Amniotic stem cell (primary cell): ENCODE data around the gene KCTD1.

Experiments
- DNase-seq: peaks from one replicate; lab custom pipeline; 2025; lab: John Stamatoyannopoulos, UW

KCTD1 gene

DNA sequence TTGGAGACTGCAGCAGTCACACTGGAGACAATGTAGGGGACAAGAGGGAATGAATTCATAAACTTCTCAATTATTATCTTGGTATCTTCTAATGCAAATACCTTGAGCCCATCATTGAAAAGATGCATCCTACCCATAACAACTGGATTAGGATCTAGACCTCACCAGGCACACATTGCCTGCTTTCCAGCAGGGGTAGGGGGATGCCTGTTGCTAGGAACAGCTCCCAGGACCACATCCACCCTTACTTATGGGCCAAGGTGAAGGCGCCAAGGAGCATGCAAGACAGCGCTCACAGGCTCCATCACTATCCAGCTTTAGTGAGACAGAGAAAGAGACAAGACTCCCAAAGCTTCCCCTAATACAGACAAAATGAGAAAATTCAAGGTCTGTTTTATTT is 24.4 kb downstream of the KCTD1 start:
- no peak for DNase-seq

DNA sequence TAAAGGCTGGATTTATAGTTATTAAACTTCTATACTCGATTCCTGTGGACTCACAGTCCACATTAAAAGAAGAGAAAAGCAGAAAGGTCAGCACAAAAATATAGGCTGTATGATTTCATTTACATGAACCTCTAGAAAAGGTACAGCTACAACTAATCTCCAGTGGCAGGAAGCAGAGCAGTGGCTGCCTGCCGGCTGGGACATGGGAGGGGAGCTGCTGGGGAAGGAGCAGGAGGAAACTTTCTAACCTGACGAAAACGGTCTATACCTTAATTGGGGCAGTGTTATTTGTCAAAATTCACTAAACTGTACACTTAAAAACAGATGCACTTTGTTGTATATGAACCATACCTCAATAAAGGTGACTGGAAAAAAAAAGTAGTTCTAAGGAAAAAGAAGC is 26.7 kb downstream of the KCTD1 start:
- DNase-seq = no peak

DNA sequence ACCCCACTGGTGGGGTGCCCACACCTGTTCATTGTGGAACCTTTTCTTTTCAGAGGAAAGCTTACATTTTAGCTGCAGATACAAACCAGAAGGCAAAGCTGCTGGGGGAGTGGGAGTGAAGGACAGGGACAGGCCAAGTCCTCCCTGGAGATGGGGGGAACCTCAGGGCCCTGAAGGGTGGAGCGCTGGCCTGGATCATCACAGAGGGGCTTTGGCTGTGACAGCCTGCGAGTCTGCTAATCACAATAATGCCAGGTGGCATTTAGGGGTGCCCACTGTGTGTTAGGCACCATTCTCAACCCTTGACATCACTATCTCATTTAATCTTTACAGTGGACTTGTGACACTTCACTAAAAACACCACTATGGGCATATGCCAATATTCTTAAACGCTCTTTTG is 27.4 kb downstream of the KCTD1 start:
- no peak for DNase-seq

DNA sequence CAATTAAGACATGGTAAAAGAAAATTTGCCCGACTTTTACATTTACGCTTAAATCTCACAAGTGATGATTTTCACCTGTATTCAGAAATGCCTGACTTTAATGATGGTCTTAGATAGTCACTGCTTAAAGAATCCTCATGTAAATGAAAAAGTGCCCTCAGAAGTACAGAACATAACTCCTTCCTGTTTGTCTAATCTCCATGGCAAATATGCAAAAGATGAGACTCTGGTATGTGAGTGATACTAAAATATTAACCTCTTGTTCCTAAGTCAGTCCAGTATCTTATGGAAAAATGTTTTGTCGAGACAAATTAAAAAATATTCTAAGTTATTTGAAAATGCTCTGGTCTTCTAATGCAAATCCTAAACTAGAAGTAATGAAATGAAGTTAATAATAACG is 29.2 kb downstream of the KCTD1 start:
- no peak for DNase-seq

DNA sequence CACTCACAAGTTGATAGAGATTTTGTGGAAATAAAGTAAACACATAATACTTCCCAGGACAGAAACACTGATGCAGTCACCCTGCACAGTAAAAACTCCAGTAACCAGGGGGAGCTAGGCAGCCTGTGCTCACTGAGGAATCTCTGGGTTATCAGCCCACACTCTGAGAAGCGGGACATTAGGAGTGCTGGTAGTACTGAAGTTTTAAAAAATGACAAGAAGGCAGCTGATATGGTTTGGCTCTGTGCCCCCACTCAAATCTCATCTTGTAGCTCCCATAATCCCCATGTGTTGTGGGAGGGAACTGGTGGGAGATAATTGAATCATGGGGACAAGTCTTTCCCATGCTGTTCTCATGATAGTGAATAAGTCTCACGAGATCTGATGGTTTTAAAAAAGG is 31.4 kb downstream of the KCTD1 start:
- DNase-seq = no peak

DNA sequence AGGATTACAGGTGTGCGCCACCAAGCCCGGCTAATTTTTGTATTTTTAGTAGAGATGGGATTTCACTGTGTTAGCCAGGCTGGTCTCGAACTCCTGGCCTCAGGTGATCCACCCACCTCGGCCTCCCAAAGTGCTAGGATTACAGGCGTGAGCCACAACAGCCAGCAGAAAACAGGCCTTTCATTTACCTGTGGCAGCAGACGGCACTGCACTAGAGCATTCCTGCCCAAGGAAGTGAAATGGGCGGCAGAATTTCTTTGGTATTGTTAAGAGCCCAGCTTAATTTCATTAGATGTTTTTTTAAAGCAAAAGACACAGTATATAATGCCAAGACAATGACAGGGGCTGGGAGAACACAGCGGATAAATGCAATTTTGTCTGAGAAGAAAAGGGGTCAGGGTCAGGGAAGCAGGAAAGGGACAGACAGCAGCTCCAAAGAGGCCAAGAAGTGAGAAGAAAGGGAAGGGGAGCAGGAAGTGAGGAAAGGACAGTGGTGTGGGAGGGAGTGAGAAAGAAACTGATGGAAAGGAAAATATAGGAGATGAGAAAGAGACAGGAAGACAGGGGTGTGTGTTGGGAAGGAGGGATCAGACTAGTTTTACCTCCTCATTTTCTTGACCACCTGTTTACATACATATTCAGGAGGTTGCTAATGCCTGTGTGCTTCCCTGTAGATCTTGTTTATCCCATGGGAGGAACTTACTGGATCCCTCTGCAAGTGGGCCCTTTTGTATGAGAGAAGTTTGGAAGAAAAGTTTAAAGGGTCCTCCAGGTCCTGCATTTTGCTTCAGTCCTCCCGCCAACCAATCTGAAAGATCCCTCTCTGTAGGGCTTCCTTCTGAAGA is 32.5 kb downstream of the KCTD1 start:
- no peak for DNase-seq

DNA sequence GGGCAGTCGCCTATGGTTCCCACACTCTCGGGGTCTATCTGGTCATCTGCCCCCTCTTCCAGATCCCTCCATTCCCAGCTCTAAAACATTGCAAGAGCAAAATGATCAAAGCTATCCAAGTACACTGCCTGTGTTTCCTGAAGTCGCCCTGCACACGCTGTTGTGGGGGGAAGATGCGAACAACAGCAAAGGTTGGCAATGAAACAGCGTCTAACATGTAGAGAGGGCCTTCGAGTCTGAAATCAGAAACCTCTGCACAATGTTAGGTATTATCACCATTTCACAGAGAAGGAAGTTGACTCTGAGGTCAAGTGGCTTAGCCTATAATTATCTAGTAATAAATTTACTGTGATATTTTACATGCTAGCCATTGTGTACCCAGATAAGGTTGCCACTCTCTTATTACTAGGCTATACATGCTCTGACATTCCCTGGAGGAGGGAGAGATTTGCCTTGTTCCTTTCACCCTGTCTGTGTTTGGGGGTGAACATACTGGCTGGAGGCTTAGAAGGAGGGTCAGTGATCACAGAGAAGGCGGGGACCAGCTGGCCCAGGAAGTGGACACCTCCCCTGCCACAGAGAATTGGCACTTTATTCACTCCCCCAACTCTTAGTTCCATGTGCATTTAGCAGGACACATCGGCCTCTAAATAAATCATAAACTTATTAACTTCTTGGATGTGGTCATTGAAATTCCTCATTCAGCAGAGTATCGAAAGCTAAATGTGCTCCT is 36.8 kb downstream of the KCTD1 start:
- no peak for DNase-seq

DNA sequence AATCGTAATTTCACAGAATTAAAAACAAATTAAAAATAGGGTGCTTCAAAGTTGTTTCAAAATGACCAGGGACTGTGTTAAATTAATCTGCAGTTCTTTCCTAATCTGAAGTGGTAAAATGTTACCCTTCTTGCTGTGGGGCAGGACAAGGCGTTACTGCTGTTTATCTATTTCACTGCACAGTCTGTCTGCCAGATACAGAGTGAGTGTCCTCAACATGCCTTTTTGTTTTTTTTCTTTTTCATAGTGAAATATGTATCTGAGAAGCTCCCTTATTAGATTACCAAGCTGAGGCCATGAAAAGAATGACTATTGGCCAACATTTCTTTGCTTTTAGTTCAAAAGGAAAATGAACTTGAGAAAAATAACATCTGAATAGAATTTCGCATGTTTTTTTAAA is 38.0 kb downstream of the KCTD1 start:
- DNase-seq = no peak

DNA sequence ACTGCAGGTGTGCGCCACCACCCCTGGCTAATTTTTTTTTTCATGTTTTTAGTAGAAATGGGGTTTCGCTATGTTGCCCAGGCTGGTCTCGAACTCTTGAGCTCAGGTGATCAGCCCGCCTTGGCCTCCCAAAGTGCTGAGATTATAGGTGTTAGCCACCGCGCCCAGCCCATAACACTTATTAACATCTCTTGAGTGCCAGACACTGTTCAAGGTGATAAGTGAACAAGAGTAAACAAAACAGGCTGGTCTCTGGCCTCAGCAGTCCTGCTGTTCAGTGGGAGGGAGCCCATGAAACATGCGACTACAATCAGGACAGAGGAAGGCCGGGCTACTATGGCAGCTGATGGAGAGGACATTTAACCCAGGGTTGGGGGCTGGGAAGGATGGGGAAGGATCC is 42.3 kb downstream of the KCTD1 start:
- no peak for DNase-seq

DNA sequence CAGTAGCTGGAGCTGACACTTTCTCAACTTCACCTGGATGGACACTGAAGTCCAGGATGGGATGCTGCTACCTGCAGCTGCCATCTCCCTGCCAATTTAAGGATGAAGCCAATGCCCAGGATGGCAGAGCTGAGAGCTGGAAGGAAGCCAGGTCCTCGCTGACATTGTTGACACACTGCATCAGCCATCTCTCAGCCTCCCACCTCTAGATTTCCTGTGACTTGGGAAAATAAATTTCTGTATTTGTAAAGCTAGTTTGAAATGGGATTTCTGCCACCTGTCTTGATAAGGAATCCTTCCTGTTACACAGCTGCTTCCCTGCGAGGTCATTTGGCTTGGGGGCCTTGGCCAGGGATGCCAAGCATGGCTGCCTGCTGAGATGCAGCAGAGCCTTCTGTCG is 43.5 kb downstream of the KCTD1 start:
- no peak for DNase-seq

DNA sequence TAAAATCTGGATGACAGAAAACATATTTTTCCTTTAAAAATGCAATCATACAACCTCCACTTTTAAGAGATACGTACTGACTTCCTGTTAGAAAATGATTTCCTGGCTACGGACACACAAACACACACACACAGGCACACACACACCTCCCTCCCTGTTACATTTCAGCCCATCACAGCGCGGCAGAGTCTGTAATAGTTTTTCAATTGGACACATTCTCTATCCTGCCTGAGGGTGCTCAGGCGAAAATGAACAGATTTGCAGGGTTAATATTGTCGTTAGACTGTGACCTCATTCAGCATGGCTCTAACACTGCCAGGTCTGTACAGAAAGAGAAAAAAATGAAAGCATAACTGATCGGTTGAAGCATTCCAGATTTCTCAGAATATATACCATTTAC is 45.0 kb downstream of the KCTD1 start:
- DNase-seq = no peak

DNA sequence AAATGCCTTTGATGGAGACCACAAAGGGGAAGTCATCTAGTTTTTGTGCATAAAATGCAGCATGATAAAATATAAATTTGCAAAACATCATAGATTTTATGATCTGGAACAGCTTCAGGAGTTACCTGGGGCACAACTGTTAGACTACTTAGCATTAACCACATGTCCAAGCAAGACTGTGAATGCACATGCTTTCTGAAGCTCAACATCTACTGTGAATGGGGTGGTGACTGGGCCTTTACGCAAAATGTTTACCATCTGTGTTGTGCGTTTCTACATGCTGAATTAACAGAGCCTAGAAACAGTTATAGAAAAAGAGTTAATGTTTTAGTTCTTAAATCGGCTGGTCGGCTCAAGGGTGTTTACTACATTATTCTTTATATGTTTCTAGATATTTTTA is 45.5 kb downstream of the KCTD1 start:
- no peak for DNase-seq

DNA sequence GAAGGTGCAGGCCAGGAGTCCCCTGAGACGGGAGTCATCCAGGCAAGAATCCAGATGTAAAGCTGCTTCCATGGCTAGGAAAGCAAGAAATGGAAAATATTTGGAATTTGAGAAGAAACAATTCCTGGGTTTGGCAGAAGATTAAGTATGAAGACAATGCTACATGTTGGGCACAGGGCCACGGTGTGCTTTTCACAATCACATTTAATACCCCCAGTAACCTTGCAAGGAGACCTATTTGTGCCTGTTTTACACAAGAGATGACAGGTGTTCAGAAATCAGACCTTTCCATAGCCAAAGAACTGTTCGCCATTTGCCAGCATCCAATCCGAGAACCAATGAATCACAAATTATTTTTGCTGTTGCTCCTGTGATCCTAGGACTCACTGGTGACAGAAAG is 50.5 kb downstream of the KCTD1 start:
- DNase-seq = no peak

DNA sequence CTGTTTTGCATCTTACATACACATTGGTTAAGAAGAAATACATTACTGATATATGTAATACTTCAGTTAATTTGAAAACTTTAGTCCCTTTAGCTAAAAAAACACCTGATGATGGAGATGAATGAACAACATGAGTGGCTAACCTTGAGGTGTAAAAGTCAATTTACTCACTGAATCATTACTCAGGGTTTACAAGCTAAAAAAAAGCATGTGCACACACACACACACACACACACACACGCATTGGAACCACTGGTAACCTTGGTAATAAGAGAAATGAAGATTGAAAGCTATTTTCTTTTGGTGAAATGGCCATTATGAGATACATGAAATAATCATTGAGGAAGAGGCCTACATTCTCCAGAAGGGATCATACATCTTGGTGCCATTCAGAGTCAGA is 51.8 kb downstream of the KCTD1 start:
- no peak for DNase-seq

DNA sequence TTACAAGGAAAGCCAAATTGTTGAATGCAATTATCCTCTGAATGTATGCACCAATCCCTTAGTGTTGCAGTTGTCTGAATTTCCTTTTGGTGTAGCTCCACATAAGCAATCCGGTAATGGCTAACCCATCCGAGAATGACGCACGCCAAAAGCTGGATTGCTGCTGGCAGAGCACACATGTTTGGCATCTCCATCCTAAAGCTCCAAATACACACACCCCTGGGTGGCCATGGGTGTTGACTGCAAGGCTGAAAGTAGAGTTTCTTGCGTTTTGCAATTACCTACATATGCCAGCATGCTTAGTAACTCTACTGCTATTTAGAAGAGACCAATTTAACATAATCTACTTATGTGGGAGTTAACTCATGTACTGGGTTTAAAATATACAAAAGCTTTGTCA is 53.1 kb downstream of the KCTD1 start:
- no peak for DNase-seq

DNA sequence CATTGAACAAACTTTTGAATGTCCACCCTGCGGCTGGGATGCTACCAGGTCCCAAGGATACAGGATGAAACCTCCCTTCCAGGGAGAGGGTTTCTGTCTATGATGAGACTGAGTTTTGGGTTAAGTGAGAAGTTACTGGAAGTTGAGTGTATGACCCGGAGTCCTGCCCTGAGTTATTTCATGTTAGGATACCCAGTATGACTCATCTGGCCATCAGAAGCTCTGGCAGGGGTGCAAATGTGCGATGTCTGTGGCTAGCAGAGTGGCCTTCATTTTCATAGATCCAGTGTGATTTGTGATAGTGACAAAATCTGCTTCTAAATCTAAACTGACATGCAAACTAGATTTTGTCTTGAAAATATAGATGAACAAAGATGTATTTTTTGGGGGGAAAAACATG is 55.3 kb downstream of the KCTD1 start:
- DNase-seq = no peak

DNA sequence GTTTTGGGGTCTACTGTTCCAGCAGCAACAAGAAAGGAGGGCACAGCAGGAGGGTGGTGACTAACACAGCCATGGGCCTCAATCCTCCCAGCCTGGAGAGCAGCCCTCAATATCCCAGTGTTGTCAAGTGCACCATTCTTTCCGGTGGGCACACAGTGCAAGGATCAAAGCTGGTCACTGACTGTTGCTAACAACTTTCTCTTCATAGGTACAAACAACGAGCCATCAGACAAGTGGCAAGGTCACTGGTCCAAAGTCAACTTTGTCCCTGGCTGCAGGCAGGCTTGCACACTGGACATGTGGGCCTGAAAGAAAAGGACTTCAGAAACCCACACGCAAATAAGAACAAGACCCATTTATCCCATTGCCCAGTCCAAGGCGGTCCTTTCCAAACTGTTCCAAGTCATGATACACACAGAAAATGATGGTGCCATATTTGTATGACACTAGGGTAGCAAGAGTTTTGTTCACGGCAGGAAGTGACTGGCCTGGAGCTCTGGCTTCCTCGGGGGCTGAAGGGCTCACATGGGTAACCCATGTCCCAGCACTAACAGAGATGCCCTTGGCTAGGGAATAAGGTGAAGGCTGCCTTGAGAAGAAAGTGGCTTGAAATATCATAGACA is 57.0 kb downstream of the KCTD1 start:
- DNase-seq = no peak

DNA sequence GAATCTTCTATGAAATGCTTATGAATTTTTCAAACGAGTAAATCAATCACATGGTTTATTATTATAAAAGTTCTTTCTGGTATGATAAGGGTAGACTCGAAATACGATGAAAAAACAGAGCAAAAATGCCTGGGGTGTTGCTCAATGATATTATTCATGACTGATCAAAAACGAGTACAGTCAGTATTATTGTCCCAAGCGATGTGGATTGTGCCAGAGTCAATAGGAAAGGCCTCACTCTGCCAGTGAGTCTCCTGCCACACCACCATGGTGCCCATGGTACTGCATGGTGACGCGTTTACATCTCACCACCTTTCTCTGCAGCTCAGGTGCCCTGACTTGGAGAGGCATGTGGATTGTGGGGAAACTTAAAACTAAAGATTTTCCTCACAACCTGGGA is 58.5 kb downstream of the KCTD1 start:
- DNase-seq = no peak

DNA sequence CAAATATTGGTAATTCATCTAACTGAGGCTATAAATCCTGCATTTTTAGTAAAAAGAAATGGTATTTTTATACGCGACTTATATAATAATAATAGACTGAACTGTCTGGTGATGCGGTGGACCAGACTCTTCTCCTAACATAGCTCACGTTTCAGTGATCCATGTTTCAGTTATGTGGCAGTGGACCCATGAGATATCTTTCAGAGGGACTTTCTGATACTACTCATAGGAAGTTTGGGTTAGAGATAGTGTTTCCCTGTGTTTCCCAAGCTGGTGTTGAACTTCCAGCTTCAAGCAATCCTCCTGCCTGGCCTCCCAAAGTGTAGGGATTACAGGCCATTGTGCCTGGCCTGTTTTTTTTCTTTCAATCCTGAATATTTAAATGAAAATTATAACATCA is 59.2 kb downstream of the KCTD1 start:
- no peak for DNase-seq

DNA sequence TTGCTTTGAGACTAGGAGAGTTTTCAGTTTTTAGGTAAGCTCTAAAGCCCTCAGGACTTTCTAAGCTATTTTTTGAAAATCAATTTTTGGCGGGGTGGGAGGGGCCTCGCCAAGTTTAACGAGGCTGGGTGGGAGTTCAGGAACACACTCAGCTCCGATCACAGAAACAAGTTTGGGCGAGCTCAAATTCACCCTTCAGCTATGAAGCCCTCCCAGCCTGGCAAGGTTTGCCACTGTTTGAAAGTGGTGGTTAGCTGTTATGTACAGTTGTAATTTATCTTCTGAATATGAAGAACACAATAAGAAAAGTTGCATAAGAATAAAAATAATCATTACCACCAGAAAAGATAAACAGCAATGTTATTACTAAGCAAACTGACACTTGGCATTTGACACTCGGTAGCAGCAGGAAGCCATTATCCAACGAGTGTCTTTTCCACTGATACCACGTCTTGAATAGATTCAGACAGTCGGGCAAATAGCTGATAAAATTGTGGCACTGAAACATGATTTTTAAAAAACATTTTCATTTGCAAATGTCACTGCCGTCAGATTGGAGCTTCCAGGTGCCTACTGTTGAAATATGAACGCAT is 59.8 kb downstream of the KCTD1 start:
- DNase-seq = no peak

DNA sequence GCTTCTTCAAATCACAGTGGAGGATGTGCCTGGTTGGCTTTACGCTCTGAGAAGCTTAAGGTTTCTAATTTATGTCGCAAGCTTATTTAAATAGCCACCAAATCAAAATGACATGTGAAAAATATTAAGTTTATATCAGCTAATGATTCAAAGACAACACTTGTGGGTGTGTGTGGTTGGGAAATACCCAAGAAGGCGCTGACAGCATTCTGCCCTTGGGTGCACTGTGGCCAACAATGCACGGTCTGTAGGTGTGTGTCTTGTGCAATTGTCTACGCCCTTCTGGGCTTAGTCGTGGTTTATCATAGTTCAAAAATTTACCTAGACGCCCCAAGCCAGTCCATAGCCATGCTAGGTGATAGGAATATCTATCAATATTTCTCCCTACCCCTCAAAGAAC is 60.9 kb downstream of the KCTD1 start:
- DNase-seq = no peak

DNA sequence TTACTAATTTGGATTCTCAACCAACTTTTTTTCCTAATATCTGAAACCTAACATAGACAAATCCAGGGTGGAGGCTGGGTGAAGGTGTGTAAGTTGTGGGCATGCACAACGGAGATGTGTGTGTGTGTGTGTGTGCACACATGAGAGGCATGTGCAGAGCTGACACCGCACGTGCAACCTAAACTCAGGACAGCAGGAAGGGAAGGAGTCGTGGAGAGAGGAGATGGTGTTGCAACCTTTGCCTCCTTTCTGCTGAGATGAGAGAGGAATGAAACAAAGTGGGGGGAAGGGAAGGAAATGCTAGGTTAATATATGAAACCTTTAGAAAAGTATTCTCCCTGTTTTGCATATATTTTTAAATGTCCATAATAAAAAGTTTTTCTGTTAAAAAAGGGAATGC is 64.7 kb downstream of the KCTD1 start:
- no peak for DNase-seq

DNA sequence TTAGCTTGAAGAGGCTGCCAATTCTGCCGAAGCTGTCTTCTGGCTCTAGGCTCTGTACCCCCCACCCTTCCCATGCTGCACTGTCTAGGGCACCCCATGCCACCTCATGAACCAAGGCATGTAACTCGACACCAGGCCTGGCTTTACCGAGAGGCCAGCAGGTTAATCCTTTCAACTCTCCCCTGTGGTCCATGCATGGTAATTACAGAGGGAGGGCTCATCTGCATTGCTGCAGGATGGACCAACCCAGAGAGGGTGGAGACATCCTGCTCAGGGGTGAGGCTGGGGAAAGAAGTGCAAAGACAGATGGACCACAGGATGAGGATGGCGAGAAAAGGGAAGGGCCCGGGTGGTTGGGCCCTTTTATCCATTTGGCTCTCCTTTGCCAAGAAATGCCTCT is 65.8 kb downstream of the KCTD1 start:
- no peak for DNase-seq
